GM12878 (cell line): ENCODE results near the gene DENND1C. TPM values are rescaled to one million over a fixed set of nuclear protein-coding genes. Genes with fewer than 3 reads are reported as not detected.

Source experiments
- CREB1 ChIP-seq: IDR thresholded peaks from 2 replicates; pipeline ENCODE4 v1.6.1; 2012; ENCODE audit warnings: low read depth, mild to moderate bottlenecking, inconsistent platforms
- E2F8 ChIP-seq: fragments of 450-650 bp; IDR thresholded peaks from 2 replicates; pipeline ENCODE4 v1.6.1; 2018; ENCODE audit warnings: mild to moderate bottlenecking, low read depth, moderate library complexity; ENCODE audit not compliant: partially characterized antibody
- ETV6 ChIP-seq, 2 experiments: fragments of 450-650 bp in 1 of 2; IDR thresholded peaks in 1 of 2; conservative IDR thresholded peaks in 1 of 2; 2 replicates each; pipeline ENCODE4 v1.6.1; 2014; ENCODE audit warnings: antibody characterized with exemption in 1 of 2, borderline replicate concordance in 1 of 2, low read depth in 1 of 2, mild to moderate bottlenecking in 1 of 2, moderate library complexity in 1 of 2
- MEF2B ChIP-seq: fragments of 450-650 bp; IDR thresholded peaks from 2 replicates; pipeline ENCODE4 v1.6.1; 2018; ENCODE audit warnings: mild to moderate bottlenecking, moderate library complexity; ENCODE audit not compliant: partially characterized antibody, poor library complexity, severe bottlenecking
- MTA2 ChIP-seq: fragments of 450-650 bp; IDR thresholded peaks from 2 replicates; pipeline ENCODE4 v1.6.1; 2016; ENCODE audit warnings: low read depth, mild to moderate bottlenecking, moderate library complexity
- NFYA ChIP-seq: IDR thresholded peaks from 2 replicates; pipeline ENCODE4 v1.6.1; 2011; ENCODE audit warnings: low read depth, mild to moderate bottlenecking, low read length, improper control_type of control experiment, borderline replicate concordance
- PML ChIP-seq: IDR thresholded peaks from 2 replicates; pipeline ENCODE4 v1.6.1; 2012; ENCODE audit warnings: low read length, inconsistent platforms
- POLR2AphosphoS5 ChIP-seq: IDR thresholded peaks from 2 replicates; pipeline ENCODE4 v1.6.1; 2011; ENCODE audit warnings: mild to moderate bottlenecking, low read length, inconsistent platforms
- RELA ChIP-seq: fragments of 450-650 bp; IDR thresholded peaks from 2 replicates; pipeline ENCODE4 v1.8.0; 2014; ENCODE audit warnings: borderline replicate concordance; ENCODE audit not compliant: partially characterized antibody
- SREBF1 ChIP-seq: IDR thresholded peaks from 2 replicates; pipeline ENCODE4 v1.6.1; 2012; ENCODE audit warnings: mild to moderate bottlenecking, low read length
- STAT3 ChIP-seq: IDR thresholded peaks from 2 replicates; pipeline ENCODE4 v1.6.1; 2011; ENCODE audit warnings: low read depth, low read length, improper control_type of control experiment
- SUPT20H ChIP-seq: IDR thresholded peaks from 2 replicates; pipeline ENCODE4 v1.6.1; 2011; ENCODE audit warnings: low read depth, mild to moderate bottlenecking, low read length, moderate library complexity, borderline replicate concordance; ENCODE audit not compliant: control insufficient read depth
- ZBTB11 ChIP-seq: fragments of 450-650 bp; formaldehyde crosslinking; IDR thresholded peaks from 2 replicates; pipeline ENCODE4 v1.5.0; 2022; ENCODE audit warnings: mild to moderate bottlenecking, missing genetic modification characterization
- ZNF274 ChIP-seq: IDR thresholded peaks from one replicate; pipeline ENCODE4 v1.8.0; 2011; ENCODE audit not compliant: insufficient read length, insufficient read depth
- ZNF622 ChIP-seq: fragments of 450-650 bp; IDR thresholded peaks from 2 replicates; pipeline ENCODE4 v1.6.1; 2017; ENCODE audit warnings: mild to moderate bottlenecking, inconsistent platforms
- polyA plus RNA-seq, 11 experiments: library from polyadenylated mRNA; depleted of rRNA in 4 of 11; unstranded in 6 of 11; stranded (reverse) in 5 of 11; fragments of >200 nt; fragmentation: Nextera tagmentation in 4 of 11; fragmentation: Illumina TruSeq in 1 of 11; extraction: Ambion mirVana in 4 of 11; extraction: Trizol in 1 of 11; gene quantifications; 1 replicate in 1 of 11; 2 replicates in 10 of 11; pipeline versions ENCODE4 v1.2.1 to v1.2.3, GENCODE V29; 2011 to 2016; ENCODE audit warnings: inconsistent platforms in 2 of 11, missing spikeins in 2 of 11, low read depth in 1 of 11
- total RNA-seq, 4 experiments: library from RNA; depleted of rRNA in 3 of 4; stranded (reverse); fragments of >200 nt in 3 of 4; fragmentation: Illumina TruSeq in 1 of 4; extraction: Trizol in 1 of 4; gene quantifications; 2 replicates each; pipeline versions ENCODE4 v1.2.1 to v1.2.3, GENCODE V29; 2013 to 2021
- TF ChIP-seq, protein P1 (sequence below): fragments of 450-650 bp; IDR thresholded peaks from 2 replicates; pipeline ENCODE4 v1.6.1; 2017; ENCODE audit warnings: mild to moderate bottlenecking, moderate library complexity
- TF ChIP-seq, protein P2 (sequence below): IDR thresholded peaks from 2 replicates; pipeline ENCODE4 v1.6.1; 2012; ENCODE audit warnings: low read length, inconsistent platforms

The DENND1C gene
- total and polyA plus RNA-seq, 10 of the 15 experiments (the other 5 are each of a cell fraction or from before 2014, with no cell fraction given) = 2.4 to 54.3 (median 32.7) TPM

DNA sequence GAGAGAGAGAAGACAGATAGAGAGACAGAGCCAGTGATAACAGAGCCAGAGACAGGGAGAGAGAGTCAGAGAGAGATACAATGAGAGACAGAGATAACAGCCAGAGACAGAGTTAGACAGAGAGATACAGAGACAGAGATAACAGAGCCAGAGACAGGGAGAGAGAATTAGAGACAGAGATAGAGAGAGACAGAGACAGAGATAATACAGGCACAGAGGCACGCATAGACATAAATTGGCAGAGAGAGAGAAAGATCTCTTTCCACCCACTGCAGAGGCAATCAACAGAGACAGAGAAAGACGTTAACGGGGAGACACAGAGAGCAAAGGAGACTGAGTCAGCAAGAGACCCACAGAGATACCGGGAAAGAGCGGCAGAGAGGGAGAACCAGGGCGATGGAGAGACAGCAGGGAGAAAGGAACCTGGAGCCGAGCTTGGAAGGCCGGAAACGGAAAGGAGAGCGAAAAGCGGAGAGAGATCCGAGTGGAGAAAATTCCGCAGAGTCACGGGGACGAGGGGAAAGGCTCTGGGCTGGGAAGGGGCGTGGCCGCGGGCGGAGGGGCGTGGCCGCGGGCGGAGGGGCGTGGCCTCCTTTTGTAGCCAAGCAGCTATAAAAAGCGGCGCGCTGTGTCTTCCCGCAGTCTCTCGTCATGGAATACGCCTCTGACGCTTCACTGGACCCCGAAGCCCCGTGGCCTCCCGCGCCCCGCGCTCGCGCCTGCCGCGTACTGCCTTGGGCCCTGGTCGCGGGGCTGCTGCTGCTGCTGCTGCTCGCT, 49.0 kb upstream of the DENND1C start, which contains the start of gene TNFSF9 (continued):
- peak; percentile 26 for TF ChIP-seq E2F8
- TF ChIP-seq ZNF274 = no peak
- no peak for TF ChIP-seq ZBTB11 (CRISPR knock-in tag)
- TF ChIP-seq PML = peak; percentile 99
- peak; percentile 57 for TF ChIP-seq RELA
- no peak for TF ChIP-seq MEF2B
- TF ChIP-seq, protein P1, sequence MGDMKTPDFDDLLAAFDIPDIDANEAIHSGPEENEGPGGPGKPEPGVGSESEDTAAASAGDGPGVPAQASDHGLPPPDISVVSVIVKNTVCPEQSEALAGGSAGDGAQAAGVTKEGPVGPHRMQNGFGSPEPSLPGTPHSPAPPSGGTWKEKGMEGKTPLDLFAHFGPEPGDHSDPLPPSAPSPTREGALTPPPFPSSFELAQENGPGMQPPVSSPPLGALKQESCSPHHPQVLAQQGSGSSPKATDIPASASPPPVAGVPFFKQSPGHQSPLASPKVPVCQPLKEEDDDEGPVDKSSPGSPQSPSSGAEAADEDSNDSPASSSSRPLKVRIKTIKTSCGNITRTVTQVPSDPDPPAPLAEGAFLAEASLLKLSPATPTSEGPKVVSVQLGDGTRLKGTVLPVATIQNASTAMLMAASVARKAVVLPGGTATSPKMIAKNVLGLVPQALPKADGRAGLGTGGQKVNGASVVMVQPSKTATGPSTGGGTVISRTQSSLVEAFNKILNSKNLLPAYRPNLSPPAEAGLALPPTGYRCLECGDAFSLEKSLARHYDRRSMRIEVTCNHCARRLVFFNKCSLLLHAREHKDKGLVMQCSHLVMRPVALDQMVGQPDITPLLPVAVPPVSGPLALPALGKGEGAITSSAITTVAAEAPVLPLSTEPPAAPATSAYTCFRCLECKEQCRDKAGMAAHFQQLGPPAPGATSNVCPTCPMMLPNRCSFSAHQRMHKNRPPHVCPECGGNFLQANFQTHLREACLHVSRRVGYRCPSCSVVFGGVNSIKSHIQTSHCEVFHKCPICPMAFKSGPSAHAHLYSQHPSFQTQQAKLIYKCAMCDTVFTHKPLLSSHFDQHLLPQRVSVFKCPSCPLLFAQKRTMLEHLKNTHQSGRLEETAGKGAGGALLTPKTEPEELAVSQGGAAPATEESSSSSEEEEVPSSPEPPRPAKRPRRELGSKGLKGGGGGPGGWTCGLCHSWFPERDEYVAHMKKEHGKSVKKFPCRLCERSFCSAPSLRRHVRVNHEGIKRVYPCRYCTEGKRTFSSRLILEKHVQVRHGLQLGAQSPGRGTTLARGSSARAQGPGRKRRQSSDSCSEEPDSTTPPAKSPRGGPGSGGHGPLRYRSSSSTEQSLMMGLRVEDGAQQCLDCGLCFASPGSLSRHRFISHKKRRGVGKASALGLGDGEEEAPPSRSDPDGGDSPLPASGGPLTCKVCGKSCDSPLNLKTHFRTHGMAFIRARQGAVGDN = peak; percentile 99
- peak; percentile 100 for TF ChIP-seq POLR2AphosphoS5
- TF ChIP-seq ETV6 (conservative IDR thresholded peaks at IDR 0.05 in 1 of 2, IDR thresholded peaks at IDR 0.05 in 1 of 2; ENCODE audit: borderline replicate concordance in 1 of 2, low read depth in 1 of 2) = no peak
- TF ChIP-seq, protein P2, sequence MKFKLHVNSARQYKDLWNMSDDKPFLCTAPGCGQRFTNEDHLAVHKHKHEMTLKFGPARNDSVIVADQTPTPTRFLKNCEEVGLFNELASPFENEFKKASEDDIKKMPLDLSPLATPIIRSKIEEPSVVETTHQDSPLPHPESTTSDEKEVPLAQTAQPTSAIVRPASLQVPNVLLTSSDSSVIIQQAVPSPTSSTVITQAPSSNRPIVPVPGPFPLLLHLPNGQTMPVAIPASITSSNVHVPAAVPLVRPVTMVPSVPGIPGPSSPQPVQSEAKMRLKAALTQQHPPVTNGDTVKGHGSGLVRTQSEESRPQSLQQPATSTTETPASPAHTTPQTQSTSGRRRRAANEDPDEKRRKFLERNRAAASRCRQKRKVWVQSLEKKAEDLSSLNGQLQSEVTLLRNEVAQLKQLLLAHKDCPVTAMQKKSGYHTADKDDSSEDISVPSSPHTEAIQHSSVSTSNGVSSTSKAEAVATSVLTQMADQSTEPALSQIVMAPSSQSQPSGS = no peak
- TF ChIP-seq CREB1 = peak; percentile 93
- TF ChIP-seq STAT3 = no peak
- no peak for TF ChIP-seq ZNF622
- no peak for TF ChIP-seq SREBF1
- TF ChIP-seq NFYA = no peak
- TF ChIP-seq SUPT20H = no peak
- peak; percentile 45; the same call in 1 of the 2 replicates for TF ChIP-seq MTA2
